SU-DHL-6 (cell line): ENCODE results near the gene NTM.

Experiments
- EZH2phosphoT487 ChIP-seq: fragments of 200-600 bp; sonication (generic), shearing (Covaris generic); conservative IDR thresholded peaks from 2 replicates; pipeline ENCODE4 v1.6.1; 2018; ENCODE audit warnings: mild to moderate bottlenecking, antibody characterized with exemption, low read length, moderate library complexity, mixed read lengths
- TF ChIP-seq, protein P1 (sequence below): fragments of 200-600 bp; sonication (generic); IDR thresholded peaks from one replicate; pipeline ENCODE4 v1.5.1; 2017; ENCODE audit warnings: antibody characterized with exemption, mild to moderate bottlenecking, low read length, moderate library complexity; ENCODE audit not compliant: insufficient read depth, poor library complexity, severe bottlenecking

GRCh38 chr11:132245403-132246385 lies 875.3 kb downstream of the NTM start:
- TF ChIP-seq EZH2phosphoT487, result no peak
- TF ChIP-seq, protein P1, sequence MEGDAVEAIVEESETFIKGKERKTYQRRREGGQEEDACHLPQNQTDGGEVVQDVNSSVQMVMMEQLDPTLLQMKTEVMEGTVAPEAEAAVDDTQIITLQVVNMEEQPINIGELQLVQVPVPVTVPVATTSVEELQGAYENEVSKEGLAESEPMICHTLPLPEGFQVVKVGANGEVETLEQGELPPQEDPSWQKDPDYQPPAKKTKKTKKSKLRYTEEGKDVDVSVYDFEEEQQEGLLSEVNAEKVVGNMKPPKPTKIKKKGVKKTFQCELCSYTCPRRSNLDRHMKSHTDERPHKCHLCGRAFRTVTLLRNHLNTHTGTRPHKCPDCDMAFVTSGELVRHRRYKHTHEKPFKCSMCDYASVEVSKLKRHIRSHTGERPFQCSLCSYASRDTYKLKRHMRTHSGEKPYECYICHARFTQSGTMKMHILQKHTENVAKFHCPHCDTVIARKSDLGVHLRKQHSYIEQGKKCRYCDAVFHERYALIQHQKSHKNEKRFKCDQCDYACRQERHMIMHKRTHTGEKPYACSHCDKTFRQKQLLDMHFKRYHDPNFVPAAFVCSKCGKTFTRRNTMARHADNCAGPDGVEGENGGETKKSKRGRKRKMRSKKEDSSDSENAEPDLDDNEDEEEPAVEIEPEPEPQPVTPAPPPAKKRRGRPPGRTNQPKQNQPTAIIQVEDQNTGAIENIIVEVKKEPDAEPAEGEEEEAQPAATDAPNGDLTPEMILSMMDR, result no peak
